ENCODE results near the gene PLEKHM3.

PLEKHM3 gene

GRCh38 chr2:208046686-208047085 lies 21.4 kb upstream of the PLEKHM3 start:
- no peaks in the 10 kb centered on the region for H3K4me1 ChIP-seq (ENCODE audit: insufficient read depth, insufficient read length)
- no peaks in the 10 kb centered on the region for H3K9me3 ChIP-seq (ENCODE audit: insufficient read depth, low read length)
- no peak overlapping the region for H3K4me3 ChIP-seq (ENCODE audit: insufficient read length, low read depth)
- H3K36me3 ChIP-seq (ENCODE audit: insufficient read depth, insufficient read length, low read length), result no peaks in the 10 kb centered on the region
- no peak for TF ChIP-seq SUZ12 (IDR thresholded peaks at IDR 0.05; ENCODE audit: extremely low read depth, insufficient read depth, insufficient read length)
- no peak overlapping the region for H3K9ac ChIP-seq (ENCODE audit: insufficient read length, low read depth)
- DNase-seq (ENCODE audit: low read depth, low spot score), result no peak
- no peaks in the 10 kb centered on the region for H3K27me3 ChIP-seq (ENCODE audit: insufficient read depth, insufficient read length)

GRCh38 chr2:208042450-208042849 lies 17.1 kb upstream of the PLEKHM3 start:
- Histone ChIP-seq H3K9ac (ENCODE audit: insufficient read length, low read depth) (no peak overlapping the region), H3K36me3 (ENCODE audit: insufficient read depth, insufficient read length, low read length) (no peaks in the 10 kb centered on the region), H3K4me3 (ENCODE audit: insufficient read length, low read depth) (no peak overlapping the region), H3K27me3 (ENCODE audit: insufficient read depth, insufficient read length) (no peaks in the 10 kb centered on the region), H3K4me1 (ENCODE audit: insufficient read depth, insufficient read length) (no peaks in the 10 kb centered on the region), H3K9me3 (ENCODE audit: insufficient read depth, low read length) (0 out of 2 replicates have a peak, but pooled peaks cover 3% of the 10 kb centered on the region)
- TF ChIP-seq ZNF274 (IDR thresholded peaks at IDR 0.05; ENCODE audit: low read depth, low read length) (no peak), YY1 (IDR thresholded peaks at IDR 0.05; ENCODE audit: insufficient read depth, insufficient read length) (no peak)
- DNase-seq (ENCODE audit: low read depth, low spot score), result no peak

DNA sequence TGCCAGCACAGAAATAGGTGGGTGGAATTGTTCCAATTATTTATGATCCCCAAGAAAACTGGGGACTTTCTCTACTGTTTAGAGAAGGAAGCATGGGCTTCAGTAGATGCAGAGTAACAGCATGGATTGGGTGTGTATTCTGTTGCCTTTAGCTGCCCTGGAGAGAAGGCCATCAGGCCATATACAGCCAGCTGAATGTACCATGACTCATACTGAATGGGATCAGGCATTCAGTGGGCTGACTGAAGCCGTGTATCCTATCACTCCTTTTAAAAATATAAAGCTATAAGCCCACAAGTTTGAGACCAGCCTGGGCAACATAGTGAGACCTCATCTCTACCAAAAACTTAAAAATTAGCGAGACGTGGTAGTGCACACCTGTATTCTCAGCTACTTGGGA lies 16.7 kb upstream of the PLEKHM3 start:
- Histone ChIP-seq H3K4me1 (ENCODE audit: insufficient read depth, insufficient read length) (no peaks in the 10 kb centered on the region), H3K9ac (ENCODE audit: insufficient read length, low read depth) (no peak overlapping the region), H3K9me3 (ENCODE audit: insufficient read depth, low read length) (0 out of 2 replicates have a peak, but pooled peaks cover 3% of the 10 kb centered on the region), H3K36me3 (ENCODE audit: insufficient read depth, insufficient read length, low read length) (no peaks in the 10 kb centered on the region), H3K4me3 (ENCODE audit: insufficient read length, low read depth) (no peak overlapping the region), H3K27me3 (ENCODE audit: insufficient read depth, insufficient read length) (no peaks in the 10 kb centered on the region)
- no peak for TF ChIP-seq ZNF274 (IDR thresholded peaks at IDR 0.05; ENCODE audit: low read depth, low read length)
- TF ChIP-seq YY1 (IDR thresholded peaks at IDR 0.05; ENCODE audit: insufficient read depth, insufficient read length), result no peak
- no peak for DNase-seq (ENCODE audit: low read depth, low spot score)

- no peak for TF ChIP-seq SUZ12 (IDR thresholded peaks at IDR 0.05; ENCODE audit: extremely low read depth, insufficient read depth, insufficient read length)
- TF ChIP-seq YY1 (IDR thresholded peaks at IDR 0.05; ENCODE audit: insufficient read depth, insufficient read length), result no peak
- TF ChIP-seq ZNF274 (IDR thresholded peaks at IDR 0.05; ENCODE audit: low read depth, low read length), result no peak
- H3K9ac ChIP-seq (ENCODE audit: insufficient read length, low read depth), result no peak overlapping the region
- 0 out of 2 replicates have a peak, but pooled peaks cover 3% of the 10 kb centered on the region for H3K9me3 ChIP-seq (ENCODE audit: insufficient read depth, low read length)
- DNase-seq (ENCODE audit: low read depth, low spot score), result peak; percentile 77
- no peaks in the 10 kb centered on the region for H3K27me3 ChIP-seq (ENCODE audit: insufficient read depth, insufficient read length)
- H3K36me3 ChIP-seq (ENCODE audit: insufficient read depth, insufficient read length, low read length), result no peaks in the 10 kb centered on the region
- no peaks in the 10 kb centered on the region for H3K4me1 ChIP-seq (ENCODE audit: insufficient read depth, insufficient read length)
- H3K4me3 ChIP-seq (ENCODE audit: insufficient read length, low read depth), result no peak overlapping the region
These were observed 15.2 kb upstream of the PLEKHM3 start for GRCh38 chr2:208040199-208041171.

GRCh38 chr2:208039376-208040110 lies 14.2 kb upstream of the PLEKHM3 start:
- TF ChIP-seq YY1 (IDR thresholded peaks at IDR 0.05; ENCODE audit: insufficient read depth, insufficient read length) (no peak), SUZ12 (IDR thresholded peaks at IDR 0.05; ENCODE audit: extremely low read depth, insufficient read depth, insufficient read length) (no peak), ZNF274 (IDR thresholded peaks at IDR 0.05; ENCODE audit: low read depth, low read length) (no peak)
- Histone ChIP-seq H3K4me3 (ENCODE audit: insufficient read length, low read depth) (no peak overlapping the region), H3K9me3 (ENCODE audit: insufficient read depth, low read length) (peaks cover 6% of the 10 kb centered on the region; the same call in 1 of the 2 replicates), H3K36me3 (ENCODE audit: insufficient read depth, insufficient read length, low read length) (no peaks in the 10 kb centered on the region), H3K27me3 (ENCODE audit: insufficient read depth, insufficient read length) (no peaks in the 10 kb centered on the region), H3K9ac (ENCODE audit: insufficient read length, low read depth) (no peak overlapping the region), H3K4me1 (ENCODE audit: insufficient read depth, insufficient read length) (no peaks in the 10 kb centered on the region)
- no peak for DNase-seq (ENCODE audit: low read depth, low spot score)

DNA sequence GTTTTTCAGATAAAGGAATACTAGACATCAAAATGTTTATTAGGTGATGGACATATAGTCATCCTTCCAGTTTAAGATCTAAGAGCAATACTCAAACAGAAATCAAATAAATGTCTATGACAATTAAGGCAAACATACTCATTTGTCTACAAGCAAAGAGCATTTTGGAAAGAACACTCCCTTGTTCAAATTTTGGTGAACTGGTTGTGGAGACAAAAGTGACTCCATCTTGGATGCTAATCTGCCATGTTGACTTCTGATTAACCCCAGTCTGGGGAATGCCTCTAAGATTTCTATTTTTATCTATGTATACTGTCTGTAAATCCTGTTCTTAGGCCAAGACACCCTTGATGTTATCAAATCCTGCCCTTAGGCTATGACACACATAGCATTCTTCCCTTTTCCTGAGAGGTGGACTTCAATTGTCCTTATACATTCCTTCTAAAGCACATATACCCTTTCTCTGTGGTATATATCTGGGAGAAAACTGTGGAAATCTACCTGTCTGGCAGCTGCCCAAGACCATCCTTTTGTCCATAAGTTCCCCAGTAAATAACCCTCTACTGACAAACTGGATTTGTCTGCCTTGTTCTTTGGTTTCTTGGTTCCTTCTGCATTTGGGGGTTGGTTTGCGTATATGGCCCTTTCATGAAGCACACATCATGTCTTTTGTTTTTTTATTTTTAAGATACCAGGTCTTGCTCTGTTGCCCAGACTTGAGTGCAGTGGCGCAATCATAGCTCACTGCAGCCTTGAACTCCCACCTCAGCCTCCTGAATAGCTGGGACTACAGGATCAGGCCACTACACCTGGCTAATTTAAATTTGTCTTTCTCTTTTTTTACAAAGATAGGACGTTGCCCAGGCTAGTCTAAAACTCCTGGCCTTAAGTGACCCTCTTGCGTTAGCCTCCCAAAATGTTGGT lies 12.5 kb upstream of the PLEKHM3 start:
- H3K36me3 ChIP-seq (ENCODE audit: insufficient read depth, insufficient read length, low read length), result no peaks in the 10 kb centered on the region
- H3K27me3 ChIP-seq (ENCODE audit: insufficient read depth, insufficient read length), result no peaks in the 10 kb centered on the region
- H3K9me3 ChIP-seq (ENCODE audit: insufficient read depth, low read length), result peaks cover 12% of the 10 kb centered on the region; the same call in 1 of the 2 replicates
- H3K4me1 ChIP-seq (ENCODE audit: insufficient read depth, insufficient read length), result no peaks in the 10 kb centered on the region
- no peak overlapping the region for H3K9ac ChIP-seq (ENCODE audit: insufficient read length, low read depth)
- TF ChIP-seq SUZ12 (IDR thresholded peaks at IDR 0.05; ENCODE audit: extremely low read depth, insufficient read depth, insufficient read length) (no peak), YY1 (IDR thresholded peaks at IDR 0.05; ENCODE audit: insufficient read depth, insufficient read length) (no peak), ZNF274 (IDR thresholded peaks at IDR 0.05; ENCODE audit: low read depth, low read length) (no peak)
- no peak for DNase-seq (ENCODE audit: low read depth, low spot score)
- H3K4me3 ChIP-seq (ENCODE audit: insufficient read length, low read depth), result no peak overlapping the region
